ENCODE data around the gene MATN4. TPM values are rescaled to one million over a fixed set of nuclear protein-coding genes. Genes with fewer than 3 reads are reported as not detected.
A peak's percentile ranks its signal among the peaks of the same experiment; 100 is the strongest.

MATN4 gene
- polyA plus RNA-seq, 1 donor from 2014 or later = not detected

DNA sequence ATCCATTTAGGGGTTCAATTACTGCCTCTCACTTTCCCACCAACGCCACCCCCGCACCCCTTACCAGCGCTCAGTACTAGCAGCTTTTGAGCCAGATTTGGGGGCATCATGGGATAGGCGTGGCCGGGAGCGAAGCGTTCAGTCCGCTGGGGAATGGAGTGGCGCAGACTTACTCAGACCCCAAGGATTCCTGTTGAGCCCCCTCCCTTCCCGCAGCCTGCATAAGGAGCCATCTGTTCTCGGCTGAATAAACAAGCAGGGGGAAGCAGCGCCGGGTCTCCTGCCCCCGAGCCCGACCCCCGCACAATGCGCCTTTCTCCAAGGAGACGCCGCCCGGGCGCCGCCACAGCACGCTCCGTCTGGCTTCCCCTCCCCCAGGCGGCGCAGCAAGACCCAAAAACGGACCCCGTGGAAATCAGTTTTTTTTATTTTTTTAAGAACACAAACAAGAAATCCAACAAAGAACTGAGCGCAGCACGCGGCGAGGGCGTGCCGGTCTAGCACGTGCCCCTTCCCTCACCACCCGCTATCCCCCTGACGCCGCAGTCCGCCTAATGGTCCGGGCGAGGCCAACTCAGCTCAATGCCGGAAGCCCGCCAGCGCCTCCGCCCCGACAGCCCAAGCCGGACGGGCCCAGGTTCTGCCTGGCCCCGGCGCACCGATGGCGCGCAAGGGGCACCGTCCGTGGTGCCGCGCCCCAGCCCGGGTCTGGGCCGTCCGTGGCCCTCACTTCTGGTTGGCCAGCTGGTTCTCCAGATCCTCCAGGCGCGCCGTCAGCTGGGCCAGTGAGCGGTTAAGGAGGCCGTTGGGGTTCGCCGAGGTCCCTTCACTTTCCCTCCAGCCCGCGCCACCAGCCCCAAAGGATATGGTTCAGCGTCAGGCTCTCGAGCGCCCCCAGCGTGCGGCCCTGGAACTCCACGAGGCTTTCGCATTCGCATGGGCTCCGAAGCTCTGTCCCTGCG, 14.8 kb downstream of the MATN4 start:
- Mint-ChIP-seq H3K27me3 (peaks cover 39% of the 10 kb centered on the region), H3K4me1 (peaks cover 10 to 18% (median 14%) of the 10 kb centered on the region in 3 donors), H3K9me3 (no peaks in the 10 kb centered on the region), H3K36me3 (peaks cover 3% of the 10 kb centered on the region), H3K27ac (peak overlapping the region in 1 of 3 donors; percentile 62), H3K4me3 (peak overlapping the region; percentile 10 to 88 (median 74))

DNA sequence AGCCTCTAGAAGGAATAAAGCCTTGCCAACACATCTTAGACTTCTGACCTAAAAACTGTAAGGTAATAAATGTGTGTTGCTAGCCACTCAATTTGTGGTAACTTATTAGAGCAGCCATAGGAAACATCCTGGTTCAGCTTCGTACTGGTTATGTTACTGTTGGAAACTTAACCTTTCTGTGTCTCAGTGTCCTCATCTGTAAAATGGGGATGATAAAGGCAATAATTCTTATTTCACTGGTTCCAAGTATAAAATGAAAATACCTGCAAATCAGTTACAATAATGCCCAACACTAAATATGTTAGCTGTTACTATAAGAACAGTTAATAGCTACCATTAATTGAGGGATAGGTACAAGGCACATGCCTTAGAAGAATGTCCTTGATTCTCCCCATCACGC, 15.8 kb downstream of the MATN4 start:
- Mint-ChIP-seq H3K27me3 (peaks cover 32% of the 10 kb centered on the region), H3K4me3 (peak overlapping the region in 3 of 4 donors; percentile 10 to 77 (median 61)), H3K36me3 (peaks cover 3% of the 10 kb centered on the region), H3K27ac (peak overlapping the region in 1 of 3 donors; percentile 62), H3K4me1 (peaks cover 10 to 18% (median 14%) of the 10 kb centered on the region in 3 donors), H3K9me3 (no peaks in the 10 kb centered on the region)

DNA sequence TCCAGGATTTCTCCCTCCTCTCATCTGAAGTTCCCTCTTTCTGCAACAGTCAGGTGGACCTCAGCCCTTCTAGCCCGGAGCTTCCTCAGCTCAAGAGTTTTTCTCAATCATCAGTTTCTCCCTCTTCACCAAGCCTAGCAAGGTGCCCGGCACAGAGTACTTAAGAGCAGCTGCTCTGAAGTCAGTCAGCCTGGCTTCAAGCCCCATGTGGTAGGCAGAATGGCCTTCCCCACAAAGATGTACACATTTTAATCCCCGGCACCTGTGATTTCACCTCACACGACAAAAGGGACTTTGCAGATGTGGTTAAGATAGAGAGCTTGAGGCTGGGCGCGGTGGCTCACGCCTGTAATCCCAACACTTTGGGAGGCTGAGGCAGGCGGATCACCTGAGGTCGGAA, 16.6 kb downstream of the MATN4 start:
- Mint-ChIP-seq H3K4me1 (peaks cover 10 to 18% (median 14%) of the 10 kb centered on the region in 3 donors), H3K4me3 (peak overlapping the region in 1 of 4 donors; percentile 4), H3K27me3 (peaks cover 36% of the 10 kb centered on the region), H3K27ac (no peak overlapping the region), H3K9me3 (no peaks in the 10 kb centered on the region), H3K36me3 (peaks cover 3% of the 10 kb centered on the region)

DNA sequence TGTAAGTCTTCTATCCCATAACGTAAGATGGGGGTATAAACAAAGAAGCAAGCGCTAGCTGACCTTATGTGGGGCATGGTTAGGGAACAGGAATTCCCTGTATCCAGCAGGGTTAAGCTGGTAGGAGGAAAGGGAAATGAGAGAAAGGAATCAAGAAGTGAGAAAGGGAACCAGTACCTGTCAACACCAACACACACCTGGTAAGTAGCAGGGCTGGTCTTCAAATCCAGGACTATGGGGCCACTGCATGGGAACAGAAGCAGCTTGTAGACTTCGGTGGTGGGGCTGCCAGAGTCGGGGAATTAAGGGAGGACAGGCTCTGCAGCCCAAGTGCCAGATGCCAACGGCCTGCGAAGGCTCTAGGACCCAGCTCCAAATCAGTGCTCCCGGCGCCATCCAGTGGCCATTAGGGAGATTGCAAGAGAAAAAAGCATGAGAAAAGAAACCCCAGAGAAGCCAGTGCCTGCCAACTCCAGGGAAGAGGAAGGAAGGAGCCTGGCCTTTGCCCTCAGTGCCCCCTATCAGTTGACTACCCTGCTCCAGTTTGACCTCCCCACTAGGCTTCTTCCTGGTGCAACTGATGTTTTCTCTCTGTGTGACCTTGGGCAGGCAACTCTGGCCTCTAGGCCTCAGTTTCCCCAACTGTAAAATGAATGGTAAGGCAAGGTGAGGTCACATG, 17.3 kb downstream of the MATN4 start:
- Mint-ChIP-seq H3K4me3 (peak overlapping the region in 1 of 4 donors; percentile 50), H3K36me3 (no peaks in the 10 kb centered on the region), H3K4me1 (peaks cover 10 to 18% (median 14%) of the 10 kb centered on the region in 3 donors), H3K27me3 (peaks cover 31% of the 10 kb centered on the region), H3K27ac (no peak overlapping the region), H3K9me3 (no peaks in the 10 kb centered on the region)

DNA sequence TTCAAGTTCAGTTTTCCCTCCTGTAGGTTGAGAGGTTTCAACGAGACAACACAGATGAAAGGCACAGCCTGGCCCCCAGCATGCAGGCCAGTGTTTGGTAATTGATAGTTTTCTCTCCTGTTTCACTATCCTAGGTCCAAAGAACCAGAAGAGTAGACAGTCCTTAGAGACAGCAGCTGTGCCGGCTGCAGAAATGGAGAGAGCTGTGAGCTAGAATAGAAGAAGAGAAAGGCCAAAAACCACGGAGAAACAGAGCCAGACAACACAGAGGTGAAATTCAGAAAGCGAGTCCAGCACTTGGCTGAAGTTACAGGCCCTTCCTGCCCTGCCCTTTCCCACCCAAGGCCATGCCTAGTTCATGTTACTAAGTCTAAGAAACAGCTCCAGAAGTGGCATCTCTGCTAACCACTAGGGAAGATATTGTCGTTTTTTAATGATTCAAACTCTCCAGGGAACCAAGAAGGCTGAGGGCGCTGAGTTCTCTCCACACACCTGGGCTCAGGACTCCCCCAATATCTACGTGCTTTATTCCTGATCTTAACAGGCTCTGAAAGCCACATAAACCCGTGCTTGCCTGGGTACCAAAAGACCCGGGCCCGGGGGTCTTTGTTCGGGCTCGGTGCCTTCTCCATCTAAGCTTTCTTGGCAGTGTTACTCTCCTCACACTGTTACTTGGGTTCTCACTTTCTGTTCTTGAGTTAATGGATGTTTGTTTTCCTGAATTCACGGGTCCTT, 18.0 kb downstream of the MATN4 start:
- Mint-ChIP-seq H3K4me3 (no peak overlapping the region), H3K27ac (no peak overlapping the region), H3K27me3 (peaks cover 27% of the 10 kb centered on the region)

DNA sequence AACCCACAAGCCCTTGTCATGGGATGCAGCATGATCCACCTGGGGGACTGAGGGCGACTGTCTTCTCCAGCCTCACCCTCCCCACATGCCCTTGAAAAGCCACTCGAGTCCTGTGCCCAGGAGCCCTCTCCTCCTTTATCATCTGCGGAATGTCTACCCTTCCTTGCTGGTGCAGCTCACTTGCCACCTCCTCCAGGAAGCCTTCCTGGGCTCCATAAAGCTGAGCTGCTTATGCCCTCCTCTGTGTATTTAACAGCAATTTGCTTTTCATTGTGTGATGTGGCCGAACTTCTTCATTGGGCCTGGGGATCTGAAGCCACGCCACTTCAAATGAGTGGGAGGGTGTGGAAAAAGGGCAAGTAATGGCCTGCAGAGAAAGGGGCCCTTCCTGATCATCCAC, 19.2 kb downstream of the MATN4 start:
- H3K4me1 Mint-ChIP-seq = peaks cover 10 to 15% (median 11%) of the 10 kb centered on the region in 3 donors
- peaks cover 16% of the 10 kb centered on the region for H3K27me3 Mint-ChIP-seq
- no peaks in the 10 kb centered on the region for H3K36me3 Mint-ChIP-seq
- H3K9me3 Mint-ChIP-seq = no peaks in the 10 kb centered on the region
- no peak overlapping the region for H3K4me3 Mint-ChIP-seq
- H3K27ac Mint-ChIP-seq = no peak overlapping the region

More for the DNA sequence above, 18.0 kb downstream of the MATN4 start:
- Mint-ChIP-seq H3K9me3 (no peaks in the 10 kb centered on the region), H3K36me3 (no peaks in the 10 kb centered on the region), H3K4me1 (peaks cover 10 to 18% (median 14%) of the 10 kb centered on the region in 3 donors)

DNA sequence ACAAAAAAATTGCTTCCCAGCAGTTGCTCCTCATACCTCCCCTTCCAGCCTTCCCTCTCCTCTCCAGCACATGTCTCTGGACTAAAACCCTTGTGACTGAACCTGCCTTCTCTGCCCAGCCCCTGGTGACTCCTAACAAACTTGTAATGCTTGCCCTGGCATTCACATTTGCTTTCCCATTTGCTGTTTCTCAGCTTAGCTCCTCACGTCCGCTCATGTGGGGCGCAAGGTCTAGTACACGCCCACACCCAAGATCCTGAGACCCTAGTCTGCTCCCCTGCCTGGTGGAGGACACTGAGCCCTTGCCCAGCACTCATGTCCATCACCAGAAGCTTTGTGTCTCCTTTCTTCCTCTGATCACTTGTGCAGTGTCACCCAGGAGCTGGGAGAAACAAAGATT, 19.7 kb downstream of the MATN4 start:
- H3K36me3 Mint-ChIP-seq = no peaks in the 10 kb centered on the region
- H3K27ac Mint-ChIP-seq = no peak overlapping the region
- peaks cover 9 to 13% (median 10%) of the 10 kb centered on the region in 3 donors for H3K4me1 Mint-ChIP-seq
- peaks cover 14% of the 10 kb centered on the region for H3K27me3 Mint-ChIP-seq
- H3K9me3 Mint-ChIP-seq = no peaks in the 10 kb centered on the region
- no peak overlapping the region for H3K4me3 Mint-ChIP-seq

DNA sequence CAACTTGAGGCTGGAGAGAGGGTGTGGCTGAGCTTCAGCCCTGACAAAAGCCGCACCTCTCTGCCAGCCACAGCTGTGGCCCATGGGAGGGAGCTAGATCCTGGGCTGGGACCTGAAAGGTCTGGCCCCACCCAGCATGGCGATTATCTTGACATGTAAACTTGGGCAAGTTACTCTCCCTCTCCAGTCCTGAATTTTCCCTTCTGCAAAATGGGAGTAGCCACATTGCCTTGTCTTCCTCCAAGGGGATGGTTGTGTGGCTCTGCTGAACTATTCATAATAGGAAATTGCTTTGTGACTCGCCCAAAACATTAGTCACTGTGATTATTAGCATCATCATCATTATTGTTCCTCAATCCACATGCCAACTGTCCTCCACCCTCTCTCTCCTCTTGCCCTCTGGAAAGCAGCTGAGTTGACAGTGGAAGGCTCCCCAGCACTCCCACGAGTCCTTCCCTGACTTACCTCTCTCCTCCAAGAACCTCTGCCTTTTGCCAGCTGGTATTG, 24.5 kb downstream of the MATN4 start:
- Mint-ChIP-seq H3K36me3 (no peaks in the 10 kb centered on the region), H3K9me3 (no peaks in the 10 kb centered on the region), H3K4me1 (peaks cover 0 to 2% (median 0%) of the 10 kb centered on the region in 3 donors), H3K4me3 (no peak overlapping the region), H3K27me3 (peaks cover 16% of the 10 kb centered on the region), H3K27ac (no peak overlapping the region)

DNA sequence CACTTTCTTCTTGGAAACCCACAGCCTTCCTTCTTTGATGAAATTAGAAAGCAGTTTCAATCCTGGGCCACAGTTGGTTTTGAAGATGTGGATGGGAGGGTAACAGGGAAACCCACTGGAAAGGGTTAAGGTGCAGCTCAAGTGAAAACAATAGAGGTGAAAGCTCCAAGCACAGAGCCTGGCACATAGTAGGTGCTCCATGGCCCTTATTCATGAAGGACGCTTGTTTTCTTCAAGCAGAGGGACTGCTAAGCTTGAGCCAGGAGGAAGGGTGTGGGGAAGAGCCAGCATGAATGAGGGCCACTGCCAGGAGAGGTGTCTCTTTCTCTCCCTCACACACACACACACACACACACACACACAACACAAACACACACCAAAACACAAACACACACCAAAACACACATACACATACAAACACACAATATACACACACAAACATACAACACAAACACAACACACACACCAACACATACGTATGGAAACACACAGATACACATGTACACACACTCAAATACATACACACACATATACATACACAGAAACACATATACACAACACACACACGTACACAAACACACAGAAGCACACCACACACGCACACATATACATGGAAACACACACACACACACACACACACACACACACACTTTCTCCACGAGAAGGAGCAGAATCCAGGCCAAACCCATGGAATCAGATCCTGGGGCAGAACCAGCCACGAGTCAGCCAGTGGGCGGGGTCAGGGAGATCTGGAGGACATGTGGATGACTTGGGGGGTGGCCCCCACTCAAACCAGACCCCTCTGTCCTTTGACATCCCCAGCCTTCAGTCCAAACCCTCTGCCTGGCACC, 25.2 kb downstream of the MATN4 start:
- H3K4me3 Mint-ChIP-seq = no peak overlapping the region
- H3K27ac Mint-ChIP-seq = no peak overlapping the region
- peaks cover 0 to 2% (median 0%) of the 10 kb centered on the region in 3 donors for H3K4me1 Mint-ChIP-seq
- peaks cover 19% of the 10 kb centered on the region for H3K27me3 Mint-ChIP-seq
- no peaks in the 10 kb centered on the region for H3K36me3 Mint-ChIP-seq
- H3K9me3 Mint-ChIP-seq = peaks cover 0 to 3% (median 3%) of the 10 kb centered on the region in 3 donors

DNA sequence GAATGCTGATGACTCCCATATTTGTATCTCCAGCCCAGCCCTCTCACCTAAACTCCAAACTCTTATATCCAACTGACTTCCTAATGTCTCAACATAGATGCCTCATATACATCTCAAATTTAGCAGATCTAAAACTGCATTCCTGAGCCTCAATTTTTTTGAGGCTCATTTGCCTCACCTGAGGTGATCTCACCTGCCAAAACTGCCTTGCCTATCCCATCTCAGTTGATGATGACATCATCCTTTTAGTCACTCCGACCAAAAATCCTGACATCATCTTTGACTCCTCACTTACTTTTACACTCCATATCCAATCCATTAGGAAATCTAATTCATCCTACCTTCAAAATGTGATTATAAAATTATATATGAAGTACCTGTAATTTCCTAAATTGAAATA, 28.1 kb downstream of the MATN4 start:
- H3K4me1 Mint-ChIP-seq = peaks cover 0 to 2% (median 0%) of the 10 kb centered on the region in 3 donors
- peaks cover 0 to 3% (median 3%) of the 10 kb centered on the region in 3 donors for H3K9me3 Mint-ChIP-seq
- no peak overlapping the region for H3K4me3 Mint-ChIP-seq
- H3K27me3 Mint-ChIP-seq = peaks cover 25% of the 10 kb centered on the region
- H3K27ac Mint-ChIP-seq = no peak overlapping the region
- H3K36me3 Mint-ChIP-seq = no peaks in the 10 kb centered on the region

DNA sequence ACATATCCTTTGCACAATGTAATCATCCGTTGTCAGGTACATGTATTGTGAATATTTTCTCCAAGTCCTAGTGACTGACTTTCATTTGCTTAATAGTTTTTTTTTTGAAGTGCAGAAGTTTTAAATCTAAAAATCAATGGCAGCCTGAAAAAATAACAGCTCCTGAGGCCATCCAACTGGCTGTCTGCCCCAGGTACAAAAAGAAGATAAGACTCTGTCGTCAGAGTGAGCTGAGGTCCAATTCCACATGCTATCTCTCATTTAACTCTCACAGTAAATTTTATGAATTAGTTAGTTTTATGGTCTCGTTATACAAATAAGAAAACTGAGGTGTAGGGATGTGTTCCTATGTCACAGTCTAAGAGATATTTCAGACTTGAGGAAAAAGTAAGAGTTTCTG, 32.8 kb downstream of the MATN4 start:
- peaks cover 27% of the 10 kb centered on the region for H3K27me3 Mint-ChIP-seq

DNA sequence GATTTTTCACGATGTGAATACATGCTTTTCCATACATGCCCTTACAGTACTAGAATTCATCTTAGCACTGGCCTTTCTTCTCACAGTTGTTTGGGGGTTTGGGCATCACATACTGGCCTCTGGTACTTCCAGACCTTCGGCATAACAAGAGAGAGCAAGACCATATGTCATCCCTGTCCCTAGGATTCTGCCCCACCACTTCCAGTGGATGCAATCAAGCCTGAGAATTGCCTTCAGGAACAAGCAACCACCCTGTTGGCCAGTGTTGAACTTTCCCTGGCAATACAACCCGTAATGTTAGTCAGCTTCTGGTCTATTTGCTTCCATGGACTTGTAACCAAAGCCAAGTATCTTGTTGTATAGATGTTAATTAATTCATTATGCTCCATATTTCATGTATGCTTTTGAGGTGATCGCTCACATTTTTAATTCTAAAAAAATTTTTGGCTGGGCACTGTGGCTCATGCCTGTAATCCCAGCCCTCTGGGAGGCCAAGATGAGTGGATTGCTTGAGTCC, 38.3 kb downstream of the MATN4 start:
- peaks cover 11% of the 10 kb centered on the region for H3K27me3 Mint-ChIP-seq

More for the DNA sequence above, 32.8 kb downstream of the MATN4 start:
- Mint-ChIP-seq H3K4me1 (peaks cover 0 to 1% (median 0%) of the 10 kb centered on the region in 3 donors), H3K9me3 (peaks cover 0 to 5% (median 4%) of the 10 kb centered on the region in 3 donors), H3K36me3 (no peaks in the 10 kb centered on the region), H3K4me3 (no peak overlapping the region), H3K27ac (no peak overlapping the region)

DNA sequence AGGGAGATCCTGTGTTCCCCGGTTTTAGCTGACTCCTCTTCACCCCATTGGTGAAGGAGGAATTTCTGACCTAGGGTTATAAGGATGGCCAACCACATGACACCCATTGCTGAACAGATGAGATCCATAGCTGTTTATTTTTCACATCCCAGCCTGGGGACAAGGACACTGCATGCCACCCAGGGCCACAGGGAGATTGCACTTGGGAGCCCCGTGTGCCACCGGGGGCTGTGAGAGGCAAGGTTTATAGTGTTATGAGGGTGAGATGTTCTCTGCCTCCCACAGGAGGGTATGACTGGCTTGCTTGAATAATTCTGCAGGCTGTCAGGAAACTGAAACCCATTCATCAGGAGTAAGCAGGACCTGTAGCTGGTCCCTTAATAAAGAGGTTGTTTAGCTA, 39.0 kb downstream of the MATN4 start:
- H3K4me3 Mint-ChIP-seq = no peak overlapping the region
- no peak overlapping the region for H3K27ac Mint-ChIP-seq
- H3K36me3 Mint-ChIP-seq = no peaks in the 10 kb centered on the region
- no peaks in the 10 kb centered on the region for H3K4me1 Mint-ChIP-seq
- peaks cover 11% of the 10 kb centered on the region for H3K27me3 Mint-ChIP-seq
- H3K9me3 Mint-ChIP-seq = peaks cover 0 to 2% (median 0%) of the 10 kb centered on the region in 3 donors

More for the DNA sequence above, 38.3 kb downstream of the MATN4 start:
- H3K9me3 Mint-ChIP-seq = peaks cover 0 to 3% (median 2%) of the 10 kb centered on the region in 3 donors
- no peak overlapping the region for H3K4me3 Mint-ChIP-seq
- H3K4me1 Mint-ChIP-seq = no peaks in the 10 kb centered on the region
- no peak overlapping the region for H3K27ac Mint-ChIP-seq
- no peaks in the 10 kb centered on the region for H3K36me3 Mint-ChIP-seq

All from IgD-negative memory B cell (primary cell).